Measurements from ENCODE around the gene TMEM107. TPM values are rescaled to one million over a fixed set of nuclear protein-coding genes. Genes with fewer than 3 reads are reported as not detected.

The TMEM107 gene
- total and polyA plus RNA-seq, 5 donors = 7.1 to 11.4 (median 8.2) TPM

GRCh38 chr17:8160741-8161221 is 15.4 kb downstream of the TMEM107 start:
- Histone ChIP-seq H3K9me3 (ENCODE audit: control insufficient read depth, low read length) (no peaks in the 10 kb centered on the region), H3K27me3 (ENCODE audit: control insufficient read depth, insufficient read depth) (no peaks in the 10 kb centered on the region), H3K4me3 (ENCODE audit: low read length) (no peak overlapping the region), H3K27ac (ENCODE audit: low read length) (peak overlapping the region; percentile 57), H3K4me1 (ENCODE audit: control insufficient read depth, insufficient read depth, low read length) (peaks cover 22% of the 10 kb centered on the region)
- intact Hi-C loops (cut with DNase I) = no loop called here
- peak in 1 of 3 donors; percentile 42 for DNase-seq
- 42% methylated on average over 5 of the region's 5 CpGs for WGBS
- no peak for ATAC-seq

- Histone ChIP-seq H3K9me3 (ENCODE audit: control insufficient read depth, low read length) (no peaks in the 10 kb centered on the region), H3K27me3 (ENCODE audit: control insufficient read depth, insufficient read depth) (no peaks in the 10 kb centered on the region), H3K27ac (ENCODE audit: low read length) (no peak overlapping the region), H3K4me1 (ENCODE audit: control insufficient read depth, insufficient read depth, low read length) (peaks cover 22% of the 10 kb centered on the region), H3K4me3 (ENCODE audit: low read length) (no peak overlapping the region)
- intact Hi-C loops (cut with DNase I) = no loop called here
- 59% methylated on average over 4 of the region's 4 CpGs for WGBS
- ATAC-seq (no peak), DNase-seq (no peak)
Observed at GRCh38 chr17:8160224-8160577, 16.0 kb downstream of the TMEM107 start.

- ATAC-seq = no peak
- 73% methylated on average over 4 of the region's 4 CpGs for WGBS
- no peak overlapping the region for H3K27ac ChIP-seq (ENCODE audit: low read length)
Observed at GRCh38 chr17:8159459-8160223, 16.5 kb downstream of the TMEM107 start.

GRCh38 chr17:8159032-8159400 is 17.2 kb downstream of the TMEM107 start:
- Histone ChIP-seq H3K27ac (ENCODE audit: low read length) (no peak overlapping the region), H3K4me3 (ENCODE audit: low read length) (no peak overlapping the region), H3K4me1 (ENCODE audit: control insufficient read depth, insufficient read depth, low read length) (peaks cover 12% of the 10 kb centered on the region), H3K9me3 (ENCODE audit: control insufficient read depth, low read length) (no peaks in the 10 kb centered on the region), H3K27me3 (ENCODE audit: control insufficient read depth, insufficient read depth) (no peaks in the 10 kb centered on the region)
- ATAC-seq = no peak
- peak in 1 of 3 donors; percentile 7 for DNase-seq
- intact Hi-C loops (cut with DNase I) = no loop called here
- 61% methylated on average over 3 of the region's 3 CpGs for WGBS

More at GRCh38 chr17:8159459-8160223, 16.5 kb downstream of the TMEM107 start:
- H3K4me3 ChIP-seq (ENCODE audit: low read length) = no peak overlapping the region
- H3K9me3 ChIP-seq (ENCODE audit: control insufficient read depth, low read length) = no peaks in the 10 kb centered on the region
- intact Hi-C loops (cut with DNase I) = no loop called here
- no peaks in the 10 kb centered on the region for H3K27me3 ChIP-seq (ENCODE audit: control insufficient read depth, insufficient read depth)
- DNase-seq = peak in 1 of 3 donors; percentile 39
- peaks cover 18% of the 10 kb centered on the region for H3K4me1 ChIP-seq (ENCODE audit: control insufficient read depth, insufficient read depth, low read length)

- Histone ChIP-seq H3K4me1 (ENCODE audit: control insufficient read depth, insufficient read depth, low read length) (peaks cover 8% of the 10 kb centered on the region), H3K9me3 (ENCODE audit: control insufficient read depth, low read length) (no peaks in the 10 kb centered on the region), H3K4me3 (ENCODE audit: low read length) (no peak overlapping the region), H3K27ac (ENCODE audit: low read length) (peak overlapping the region; percentile 97), H3K27me3 (ENCODE audit: control insufficient read depth, insufficient read depth) (no peaks in the 10 kb centered on the region)
- DNase-seq (peak; percentile 89 to 97 (median 95)), ATAC-seq (peak in 1 of 2 donors; percentile 3)
- WGBS = 42% methylated on average over 20 of the region's 20 CpGs
- intact Hi-C loops (cut with DNase I) = no loop called here
Observed at GRCh38 chr17:8158267-8159031, 17.7 kb downstream of the TMEM107 start.

- H3K4me3 ChIP-seq (ENCODE audit: low read length) = peak overlapping the region; percentile 96
- H3K9me3 ChIP-seq (ENCODE audit: control insufficient read depth, low read length) = no peaks in the 10 kb centered on the region
- H3K27ac ChIP-seq (ENCODE audit: low read length) = peak overlapping the region; percentile 100
- intact Hi-C loops (cut with DNase I) = no loop called here
- peaks cover 13% of the 10 kb centered on the region for H3K4me1 ChIP-seq (ENCODE audit: control insufficient read depth, insufficient read depth, low read length)
- under 1% methylated on average over 59 of the region's 59 CpGs for WGBS
- ATAC-seq (peak; percentile 71 to 75), DNase-seq (peak; percentile 100)
- H3K27me3 ChIP-seq (ENCODE audit: control insufficient read depth, insufficient read depth) = no peaks in the 10 kb centered on the region
Observed at GRCh38 chr17:8156246-8156992, 19.8 kb downstream of the TMEM107 start.

GRCh38 chr17:8155996-8156245 is 20.3 kb downstream of the TMEM107 start:
- H3K27me3 ChIP-seq (ENCODE audit: control insufficient read depth, insufficient read depth) = no peaks in the 10 kb centered on the region
- H3K4me3 ChIP-seq (ENCODE audit: low read length) = peak overlapping the region; percentile 96
- H3K27ac ChIP-seq (ENCODE audit: low read length) = peak overlapping the region; percentile 100
- DNase-seq = peak in 2 of 3 donors; percentile 75 to 78
- H3K4me1 ChIP-seq (ENCODE audit: control insufficient read depth, insufficient read depth, low read length) = peaks cover 11% of the 10 kb centered on the region
- ATAC-seq = no peak
- H3K9me3 ChIP-seq (ENCODE audit: control insufficient read depth, low read length) = no peaks in the 10 kb centered on the region
- intact Hi-C loops (cut with DNase I) = no loop called here
- WGBS = under 1% methylated on average over 11 of the region's 11 CpGs

- ATAC-seq (no peak), DNase-seq (peak in 1 of 3 donors; percentile 30)
- H3K9me3 ChIP-seq (ENCODE audit: control insufficient read depth, low read length) = no peaks in the 10 kb centered on the region
- intact Hi-C loops (cut with DNase I) = no loop called here
- peak overlapping the region; percentile 96 for H3K4me3 ChIP-seq (ENCODE audit: low read length)
- no peaks in the 10 kb centered on the region for H3K27me3 ChIP-seq (ENCODE audit: control insufficient read depth, insufficient read depth)
- peaks cover 14% of the 10 kb centered on the region for H3K4me1 ChIP-seq (ENCODE audit: control insufficient read depth, insufficient read depth, low read length)
- H3K27ac ChIP-seq (ENCODE audit: low read length) = peak overlapping the region; percentile 100
- WGBS = 7% methylated on average over 14 of the region's 14 CpGs
Observed at GRCh38 chr17:8155231-8155995, 20.8 kb downstream of the TMEM107 start.

GRCh38 chr17:8154608-8155155 is 21.5 kb downstream of the TMEM107 start:
- no peak for DNase-seq
- H3K9me3 ChIP-seq (ENCODE audit: control insufficient read depth, low read length) = no peaks in the 10 kb centered on the region
- no peaks in the 10 kb centered on the region for H3K27me3 ChIP-seq (ENCODE audit: control insufficient read depth, insufficient read depth)
- no peak for ATAC-seq
- H3K4me3 ChIP-seq (ENCODE audit: low read length) = peak overlapping the region; percentile 96
- 17% methylated on average over 11 of the region's 11 CpGs for WGBS
- peaks cover 19% of the 10 kb centered on the region for H3K4me1 ChIP-seq (ENCODE audit: control insufficient read depth, insufficient read depth, low read length)
- peak overlapping the region; percentile 100 for H3K27ac ChIP-seq (ENCODE audit: low read length)
- intact Hi-C loops (cut with DNase I) = no loop called here

- under 1% methylated on average over 22 of the region's 22 CpGs for WGBS
- peaks cover 19% of the 10 kb centered on the region for H3K4me1 ChIP-seq (ENCODE audit: control insufficient read depth, insufficient read depth, low read length)
- peak overlapping the region; percentile 96 for H3K4me3 ChIP-seq (ENCODE audit: low read length)
- peak overlapping the region; percentile 100 for H3K27ac ChIP-seq (ENCODE audit: low read length)
- DNase-seq (peak; percentile 100), ATAC-seq (peak; percentile 66 to 69)
- intact Hi-C loops (cut with DNase I) = no loop called here
- H3K9me3 ChIP-seq (ENCODE audit: control insufficient read depth, low read length) = no peaks in the 10 kb centered on the region
- H3K27me3 ChIP-seq (ENCODE audit: control insufficient read depth, insufficient read depth) = no peaks in the 10 kb centered on the region
Observed at GRCh38 chr17:8153957-8154607, 22.1 kb downstream of the TMEM107 start.
